ENCODE data around the gene C5orf47.

GRCh38 chr5:174052636-174053035 is 63.7 kb downstream of the C5orf47 start:
- TF ChIP-seq CTCF (IDR thresholded peaks at IDR 0.05) (no peak), POLR2A (IDR thresholded peaks at IDR 0.05) (no peak)

Data from prostate gland (tissue), 2 donors.